Measurements from ENCODE around the gene HARS2.
"Not testable (repeated sequence)": the region's sequence is repeated elsewhere in the genome, so short reads cannot be mapped to it uniquely, and the experiment has no call there.

HARS2 gene

GRCh38 chr5:140690941-140691924 is at the start of gene HARS2, which contains the start of gene HARS1:
Gene HARS2 (plus strand): TSS chr5:140691455. CDS start chr5:140691649, 194 bp downstream.
Gene HARS1 (minus strand): TSS chr5:140691370. CDS start chr5:140691304, 66 bp downstream.
- peak; percentile 94 for DNase-seq

- no peak for DNase-seq
These were observed 49.5 kb upstream of the HARS2 start for GRCh38 chr5:140641716-140642115.

GRCh38 chr5:140642718-140643117 is 48.5 kb upstream of the HARS2 start:
- no peak for DNase-seq

- DNase-seq, result no peak
These were observed 44.2 kb upstream of the HARS2 start for GRCh38 chr5:140647042-140647419.

GRCh38 chr5:140658870-140659269 is 32.4 kb upstream of the HARS2 start:
- DNase-seq, result no peak

- not testable (repeated sequence) for DNase-seq
These were observed 30.9 kb upstream of the HARS2 start for GRCh38 chr5:140660371-140660770.

- no peak for DNase-seq
These were observed 27.3 kb upstream of the HARS2 start for GRCh38 chr5:140664030-140664358.

- peak; percentile 95 for DNase-seq
These were observed 26.7 kb upstream of the HARS2 start, which contains the start of gene WDR55 for GRCh38 chr5:140664359-140665119. Gene WDR55 (plus strand): TSS chr5:140664904. CDS start chr5:140664913, 9 bp downstream.

GRCh38 chr5:140671035-140671434 is 20.2 kb upstream of the HARS2 start:
- not testable (repeated sequence) for DNase-seq

- DNase-seq, result no peak
These were observed 19.7 kb upstream of the HARS2 start for GRCh38 chr5:140671472-140672125.

GRCh38 chr5:140672455-140673186 is 18.6 kb upstream of the HARS2 start:
- no peak for DNase-seq

- DNase-seq, result no peak
These were observed 17.9 kb upstream of the HARS2 start, which contains the start of gene DND1 for GRCh38 chr5:140673187-140673976. Gene DND1 (minus strand): TSS chr5:140673576. CDS start chr5:140673542, 34 bp downstream.

- no peak for DNase-seq
These were observed 17.0 kb upstream of the HARS2 start for GRCh38 chr5:140674211-140674610.

GRCh38 chr5:140674629-140675028 is 16.6 kb upstream of the HARS2 start:
- no peak for DNase-seq

GRCh38 chr5:140677947-140678346 is 13.3 kb upstream of the HARS2 start:
- DNase-seq, result no peak

- no peak for DNase-seq
These were observed 12.3 kb upstream of the HARS2 start for GRCh38 chr5:140678993-140679392.

- no peak for DNase-seq
These were observed 801 bp upstream of the HARS2 start for GRCh38 chr5:140690376-140690932.

- no peak for DNase-seq
These were observed 3.0 kb downstream of the HARS2 start for GRCh38 chr5:140694276-140694675.

- no peak for DNase-seq
These were observed 5.7 kb downstream of the HARS2 start for GRCh38 chr5:140696891-140697492.
